Neural cell (in vitro differentiated cells): ENCODE measurements around the gene PRKX. TPM values are rescaled to one million over a fixed set of nuclear protein-coding genes. Genes with fewer than 3 reads are reported as not detected.

Source experiments
- H2AFZ ChIP-seq: fragments of 200-600, 300-800 bp; sonication (generic), shearing (Covaris generic); 2 replicates; pipeline ENCODE4 v1.6.0; 2014; ENCODE audit warnings: low read depth, mild to moderate bottlenecking, antibody characterized with exemption, low read length, moderate library complexity
- H3F3A ChIP-seq: fragments of 200-600 bp; shearing (Covaris generic); 2 replicates; pipeline ENCODE4 v1.6.1; 2016; ENCODE audit warnings: mild to moderate bottlenecking, moderate library complexity, mixed read lengths, antibody characterized with exemption, low read length; ENCODE audit not compliant: insufficient read depth, poor library complexity, severe bottlenecking
- H3K27ac ChIP-seq: fragments of 200-600, 300-800 bp; sonication (generic), shearing (Covaris generic); 2 replicates; pipeline ENCODE4 v1.5.1; 2014; ENCODE audit warnings: mild to moderate bottlenecking, low read length, moderate library complexity
- H3K27me3 ChIP-seq: fragments of 300-800, 200-600 bp; sonication (generic), shearing (Covaris generic); 2 replicates; pipeline ENCODE4 v1.6.0; 2014; ENCODE audit warnings: mild to moderate bottlenecking, low read depth, low read length, moderate library complexity; ENCODE audit not compliant: insufficient read depth
- H3K36me3 ChIP-seq: fragments of 300-800, 200-600 bp; sonication (generic), shearing (Covaris generic); 2 replicates; pipeline ENCODE4 v1.5.1; 2014; ENCODE audit warnings: mild to moderate bottlenecking, antibody characterized with exemption, low read length, moderate library complexity; ENCODE audit not compliant: insufficient read depth
- H3K4me2 ChIP-seq: fragments of 300-800, 200-600 bp; sonication (generic), shearing (Covaris generic); 2 replicates; pipeline ENCODE4 v1.6.0; 2014; ENCODE audit warnings: mild to moderate bottlenecking, low read length
- H3K4me3 ChIP-seq: fragments of 300-800, 200-600 bp; sonication (generic), shearing (Covaris generic); 2 replicates; pipeline ENCODE4 v1.5.1; 2014; ENCODE audit warnings: mild to moderate bottlenecking, low read length, moderate library complexity
- H3K79me2 ChIP-seq: fragments of 200-600 bp; shearing (Covaris generic); replicated peaks from 2 replicates; pipeline ENCODE4 v1.6.0; 2014; ENCODE audit warnings: mild to moderate bottlenecking, low read length, moderate library complexity; ENCODE audit not compliant: insufficient read depth
- H3K9ac ChIP-seq: fragments of 300-800, 200-600 bp; sonication (generic), shearing (Covaris generic); 2 replicates; pipeline ENCODE4 v1.6.1; 2016; ENCODE audit warnings: mild to moderate bottlenecking, low read length, mixed read lengths
- H3K9me2 ChIP-seq: fragments of 200-600 bp; shearing (Covaris generic); 2 replicates; pipeline ENCODE4 v1.6.1; 2016; ENCODE audit warnings: mild to moderate bottlenecking, low read length, mixed read lengths; ENCODE audit not compliant: insufficient read depth
- H3K9me3 ChIP-seq: fragments of 200-600, 300-800 bp; sonication (generic), shearing (Covaris generic); 2 replicates; pipeline ENCODE4 v1.6.1; 2016; ENCODE audit warnings: mild to moderate bottlenecking, mixed run types, low read length, moderate library complexity, mixed read lengths
- H4K20me1 ChIP-seq: fragments of 200-600 bp; shearing (Covaris generic); 2 replicates; pipeline ENCODE4 v1.6.1; 2016; ENCODE audit warnings: mild to moderate bottlenecking, mixed run types; ENCODE audit not compliant: insufficient read depth
- CTCF ChIP-seq: fragments of 450-650 bp; IDR thresholded peaks from 2 replicates; pipeline ENCODE4 v1.5.1; 2014; ENCODE audit warnings: antibody characterized with exemption, mild to moderate bottlenecking, moderate library complexity; ENCODE audit not compliant: poor library complexity, severe bottlenecking
- EP300 ChIP-seq: fragments of 450-650 bp; conservative IDR thresholded peaks from 2 replicates; pipeline ENCODE4 v1.6.1; 2014; ENCODE audit warnings: antibody characterized with exemption, mild to moderate bottlenecking, moderate library complexity; ENCODE audit not compliant: poor library complexity, severe bottlenecking
- EZH2 ChIP-seq: fragments of 200-600, 300-800 bp; shearing (Covaris generic), sonication (generic); IDR thresholded peaks from 2 replicates; pipeline ENCODE4 v1.6.1; 2014; ENCODE audit warnings: antibody characterized with exemption, low read length, borderline replicate concordance, mild to moderate bottlenecking; ENCODE audit not compliant: insufficient read depth, poor library complexity, severe bottlenecking
- MXI1 ChIP-seq: fragments of 450-650 bp; conservative IDR thresholded peaks from 2 replicates; pipeline ENCODE4 v1.6.1; 2014; ENCODE audit warnings: antibody characterized with exemption, mild to moderate bottlenecking; ENCODE audit not compliant: poor library complexity, severe bottlenecking
- POLR2AphosphoS5 ChIP-seq: IDR thresholded peaks from 2 replicates; pipeline ENCODE4 v1.6.1; 2012
- RAD21 ChIP-seq: fragments of 450-650 bp; conservative IDR thresholded peaks from 2 replicates; pipeline ENCODE4 v1.6.1; 2014; ENCODE audit warnings: antibody characterized with exemption, mild to moderate bottlenecking, moderate library complexity
- REST ChIP-seq: IDR thresholded peaks from 2 replicates; pipeline ENCODE4 v1.6.1; 2012; ENCODE audit warnings: borderline replicate concordance
- SMC3 ChIP-seq: fragments of 450-650 bp; conservative IDR thresholded peaks from 2 replicates; pipeline ENCODE4 v1.6.1; 2014; ENCODE audit warnings: antibody characterized with exemption, mild to moderate bottlenecking, moderate library complexity; ENCODE audit not compliant: poor library complexity
- TAF1 ChIP-seq: IDR thresholded peaks from 2 replicates; pipeline ENCODE4 v1.6.1; 2012; ENCODE audit warnings: low read depth
- polyA plus RNA-seq: library from polyadenylated mRNA; depleted of rRNA; stranded (reverse); fragments of >200 nt; gene quantifications from 2 replicates; pipeline ENCODE4 v1.2.3, GENCODE V29; 2014

Gene PRKX
- polyA plus RNA-seq, 1 donor from 2014 or later: 27.4 TPM

GRCh38 chrX:3627594-3627993, 85.9 kb downstream of the PRKX start:
- H3K4me3 ChIP-seq: no peak overlapping the region
- H3K27ac ChIP-seq: no peak overlapping the region

GRCh38 chrX:3621414-3621813, 92.0 kb downstream of the PRKX start:
- Histone ChIP-seq H3K4me2 (no peak overlapping the region), H2AFZ (no peak overlapping the region), H3K27me3 (no peaks in the 10 kb centered on the region), H3K9me2 (no peaks in the 10 kb centered on the region), H3K36me3 (no peaks in the 10 kb centered on the region), H3K4me3 (no peak overlapping the region), H3K79me2 (no peaks in the 10 kb centered on the region), H3K27ac (no peak overlapping the region), H3F3A (no peaks in the 10 kb centered on the region), H3K9me3 (no peaks in the 10 kb centered on the region), H3K9ac (no peak overlapping the region), H4K20me1 (no peaks in the 10 kb centered on the region)
- TF ChIP-seq RAD21 (no peak), SMC3 (no peak), REST (no peak), CTCF (no peak), MXI1 (no peak), POLR2AphosphoS5 (no peak)

More at GRCh38 chrX:3627594-3627993, 85.9 kb downstream of the PRKX start:
- no peaks in the 10 kb centered on the region for H3F3A ChIP-seq
- H4K20me1 ChIP-seq: no peaks in the 10 kb centered on the region
- H3K9me2 ChIP-seq: no peaks in the 10 kb centered on the region
- H3K36me3 ChIP-seq: no peaks in the 10 kb centered on the region
- no peak overlapping the region for H3K4me2 ChIP-seq
- TF ChIP-seq EZH2: no peak
- TF ChIP-seq EP300: no peak
- no peak for TF ChIP-seq MXI1
- no peak for TF ChIP-seq TAF1
- no peak for TF ChIP-seq SMC3
- no peak for TF ChIP-seq POLR2AphosphoS5
- no peak for TF ChIP-seq REST
- TF ChIP-seq CTCF: no peak
- TF ChIP-seq RAD21: no peak
- no peak overlapping the region for H3K9ac ChIP-seq
- no peaks in the 10 kb centered on the region for H3K9me3 ChIP-seq
- H3K79me2 ChIP-seq: no peaks in the 10 kb centered on the region
- H3K27me3 ChIP-seq: no peaks in the 10 kb centered on the region
- H2AFZ ChIP-seq: no peak overlapping the region
